Renal cortex interstitium (tissue), 11 donors: ENCODE results near the gene IMP3. TPM values are rescaled to one million over a fixed set of nuclear protein-coding genes. Genes with fewer than 3 reads are reported as not detected.

Source experiments
- DNase-seq, 11 donors: peaks; one replicate each; pipeline ENCODE4 v3.0.0-alpha.2; 2013; ENCODE audit warnings: low read depth in 9 of 11, low spot score in 4 of 11; ENCODE audit errors: extremely low read depth in 1 of 11
- polyA plus RNA-seq, 3 donors: library from polyadenylated mRNA; unstranded; fragments of 120-200 nt; gene quantifications; one replicate each; pipeline ENCODE4 v1.2.1, GENCODE V29; 2013; ENCODE audit not compliant: insufficient read length in 3 of 3

Gene IMP3
- polyA plus RNA-seq, 3 donors = 49.1 to 58.0 (median 54.3) TPM

GRCh38 chr15:75596703-75597345, 43.2 kb downstream of the IMP3 start:
- DNase-seq = no peak

- no peak for DNase-seq
Measured at GRCh38 chr15:75594276-75594675, 45.7 kb downstream of the IMP3 start.

DNA sequence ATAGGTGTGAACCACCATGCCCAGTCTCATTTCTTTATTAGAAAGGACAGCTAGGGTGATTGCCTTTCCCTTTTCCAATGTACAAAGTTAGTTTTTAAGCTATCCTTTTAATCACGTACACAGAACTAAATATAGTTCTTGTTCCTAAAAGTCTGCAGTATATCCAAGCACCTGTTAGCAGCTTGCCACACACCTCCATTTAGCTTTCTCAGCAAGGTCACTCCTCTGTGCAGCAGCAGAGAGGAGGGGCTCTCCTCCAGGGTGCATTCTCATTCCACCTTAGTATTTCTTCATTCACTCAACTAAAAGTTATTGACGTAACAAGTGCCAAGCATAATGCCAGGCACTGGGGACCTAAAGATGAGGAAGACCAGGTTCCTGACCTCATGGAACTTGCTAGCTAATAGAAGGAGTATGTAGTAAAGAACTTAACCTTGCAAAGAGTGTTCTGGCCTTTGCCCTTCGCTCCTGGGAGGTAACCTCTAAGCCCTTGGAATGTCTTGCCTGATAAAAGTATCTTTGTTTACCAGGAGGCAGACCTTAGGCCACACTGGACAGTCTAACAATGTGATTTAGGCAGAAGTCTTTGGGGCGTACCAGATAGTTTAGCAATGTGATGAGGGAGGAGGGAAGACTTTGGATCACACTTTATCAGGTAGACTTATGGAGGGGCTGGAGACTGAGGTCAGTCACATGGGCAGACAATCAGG, 48.2 kb downstream of the IMP3 start:
- DNase-seq = no peak

- DNase-seq = no peak
Measured at GRCh38 chr15:75590239-75590638, 49.8 kb downstream of the IMP3 start.

Other genes starting within 250 kb of the IMP3 start
- gene SIN3A, start 188.5 kb downstream of the IMP3 start, polyA plus RNA-seq = 10 to 100 TPM; 53.7 to 63.0 (median 57.7) TPM
- 10 to 100 TPM; 40.2 to 48.3 (median 46.9) TPM for gene PTPN9, start 60.9 kb downstream of the IMP3 start, polyA plus RNA-seq
- gene SNUPN, start 14.5 kb downstream of the IMP3 start, polyA plus RNA-seq = 10 to 100 TPM; 24.3 to 29.4 (median 27.8) TPM
- gene SNX33, start 7.7 kb upstream of the IMP3 start, polyA plus RNA-seq = 10 to 100 TPM; 18.0 to 21.8 (median 20.5) TPM
- 10 to 100 TPM in 1 of 3 donors, 1 to 10 TPM in 2; 7.3 to 11.1 (median 7.5) TPM for gene CSPG4, start 72.6 kb upstream of the IMP3 start, polyA plus RNA-seq
- gene UBE2Q2, start 203.2 kb upstream of the IMP3 start, polyA plus RNA-seq = 10 to 100 TPM; 45.6 to 54.0 (median 46.0) TPM